OCI-LY7 (cell line): ENCODE data around the gene SLC4A4. TPM values are rescaled to one million over a fixed set of nuclear protein-coding genes. Genes with fewer than 3 reads are reported as not detected.

Experiments
- BruUV-seq: library from RNA; stranded (reverse); fragments of 400-500 nt; replicated peaks from 2 replicates; lab custom pipeline; 2021; lab: Mats Ljungman, UMichigan
- CTCF ChIA-PET: fragments of 300-600 bp; sonication (Branson Sonifier 250); formaldehyde crosslinking; loops from one replicate; lab custom pipeline; 2022; ENCODE audit warnings: antibody characterized with exemption; ENCODE audit not compliant: unreplicated experiment; lab: Charles Lee
- POLR2A ChIA-PET: fragments of 300-600 bp; sonication (Branson Sonifier 250); formaldehyde crosslinking; loops from one replicate; lab custom pipeline; 2022; ENCODE audit warnings: antibody characterized with exemption; lab: Charles Lee
- DNase-seq: peaks from one replicate; pipeline ENCODE4 v3.0.0-alpha.2; 2015; ENCODE audit warnings: low spot score
- H2AFZ ChIP-seq: fragments of 200-600 bp; sonication (generic), shearing (Covaris generic); 2 replicates; pipeline ENCODE4 v1.6.1; 2014; ENCODE audit warnings: mild to moderate bottlenecking, antibody characterized with exemption, low read length, moderate library complexity
- H3K27ac ChIP-seq: fragments of 200-600 bp; sonication (generic); 2 replicates; pipeline ENCODE4 v1.5.1; 2014; ENCODE audit warnings: mixed run types, low read depth, mild to moderate bottlenecking, moderate library complexity, low read length, inconsistent platforms; ENCODE audit not compliant: poor library complexity, severe bottlenecking
- H3K36me3 ChIP-seq: fragments of 200-600 bp; sonication (generic); 2 replicates; pipeline ENCODE4 v1.6.1; 2014; ENCODE audit warnings: mild to moderate bottlenecking, antibody characterized with exemption, low read length, moderate library complexity, mixed read lengths; ENCODE audit not compliant: insufficient read depth
- H3K4me1 ChIP-seq: fragments of 200-600 bp; sonication (generic); 2 replicates; pipeline ENCODE4 v1.5.1; 2014; ENCODE audit warnings: mild to moderate bottlenecking, low read length; ENCODE audit not compliant: insufficient read depth, poor library complexity, severe bottlenecking
- H3K4me2 ChIP-seq: fragments of 200-600 bp; sonication (generic); 2 replicates; pipeline ENCODE4 v1.6.1; 2014; ENCODE audit warnings: mild to moderate bottlenecking, low read length
- H3K4me3 ChIP-seq: fragments of 200-600 bp; sonication (generic); 2 replicates; pipeline ENCODE4 v1.5.1; 2014; ENCODE audit warnings: mild to moderate bottlenecking, low read depth, low read length; ENCODE audit not compliant: poor library complexity, severe bottlenecking
- H3K79me2 ChIP-seq: fragments of 200-600 bp; sonication (generic); 2 replicates; pipeline ENCODE4 v1.6.1; 2016; ENCODE audit warnings: low read depth, mild to moderate bottlenecking, low read length, moderate library complexity, mixed read lengths; ENCODE audit not compliant: insufficient read depth
- H3K9me2 ChIP-seq: fragments of 200-600 bp; sonication (generic); 2 replicates; pipeline ENCODE4 v1.6.1; 2016; ENCODE audit warnings: mild to moderate bottlenecking, low read length, mixed read lengths; ENCODE audit not compliant: insufficient read depth
- H3K9me3 ChIP-seq: fragments of 200-600 bp; sonication (generic); 2 replicates; pipeline ENCODE4 v1.6.1; 2014; ENCODE audit warnings: mild to moderate bottlenecking, mixed run types, low read length, mixed read lengths
- H4K20me1 ChIP-seq: fragments of 200-600 bp; sonication (generic); 2 replicates; pipeline ENCODE4 v1.6.1; 2014; ENCODE audit warnings: mild to moderate bottlenecking, antibody characterized with exemption, low read length, moderate library complexity, mixed read lengths; ENCODE audit not compliant: insufficient read depth
- EZH2phosphoT487 ChIP-seq: fragments of 200-600 bp; sonication (generic); IDR thresholded peaks from 2 replicates; pipeline ENCODE4 v1.6.1; 2018; ENCODE audit warnings: low read depth, borderline replicate concordance, mild to moderate bottlenecking, mixed run types, antibody characterized with exemption, low read length, moderate library complexity, mixed read lengths
- intact Hi-C: fragments of 100-400 bp; cut with micrococcal nuclease; formaldehyde crosslinking; loops from one replicate; pipeline ENCODE4 v1.10.0; 2022; ENCODE audit not compliant: unreplicated experiment
- total RNA-seq, 2 experiments: library from RNA; depleted of rRNA in 1 of 2; stranded (reverse); fragments of >200 nt in 1 of 2; shearing (Covaris generic) in 1 of 2; gene quantifications; 2 replicates each; pipeline ENCODE4 v1.2.3, GENCODE V29; 2014 to 2022
- TF ChIP-seq, protein P1 (sequence below): fragments of 200-600 bp; sonication (generic); conservative IDR thresholded peaks from 2 replicates; pipeline ENCODE4 v1.5.1; 2014; ENCODE audit warnings: mild to moderate bottlenecking, antibody characterized with exemption, low read length, moderate library complexity, mixed read lengths

SLC4A4 gene
- total RNA-seq, 2 experiments from 2014 or later: not detected

DNA sequence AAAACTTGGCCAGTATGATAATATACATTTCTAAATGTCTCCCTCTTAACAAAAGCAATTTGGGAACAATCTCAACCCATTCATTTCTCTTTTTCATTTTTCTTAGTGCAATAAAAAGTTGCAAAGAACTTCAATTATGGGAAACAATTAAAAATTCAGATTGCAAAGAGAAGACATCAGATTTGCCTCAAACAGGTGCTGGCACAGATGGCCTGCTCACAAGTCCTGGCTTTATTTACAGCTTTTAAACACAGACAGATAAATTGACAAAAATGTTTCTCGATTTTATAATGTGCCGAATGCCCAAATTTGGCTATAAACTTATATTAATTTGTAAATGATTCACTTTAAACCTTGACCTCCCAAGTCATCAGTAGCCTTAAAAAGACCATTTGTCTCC lies 28.7 kb downstream of the SLC4A4 start:
- ChIA-PET CTCF (no interaction called here), POLR2A (interaction anchor here (0.5 to 1.5 kb wide), 2 partner anchors 21 to 77 kb away, joined by 3 to 5 read pairs; no protein-coding TSS in a partner anchor)
- Histone ChIP-seq H3K36me3 (no peaks in the 10 kb centered on the region), H3K9me2 (no peaks in the 10 kb centered on the region), H4K20me1 (no peaks in the 10 kb centered on the region), H3K4me1 (no peaks in the 10 kb centered on the region), H2AFZ (no peak overlapping the region), H3K79me2 (no peaks in the 10 kb centered on the region), H3K4me3 (no peak overlapping the region), H3K27ac (no peak overlapping the region), H3K4me2 (no peak overlapping the region), H3K9me3 (no peaks in the 10 kb centered on the region)
- intact Hi-C loops: no loop called here
- no peak for DNase-seq
- TF ChIP-seq, protein P1, sequence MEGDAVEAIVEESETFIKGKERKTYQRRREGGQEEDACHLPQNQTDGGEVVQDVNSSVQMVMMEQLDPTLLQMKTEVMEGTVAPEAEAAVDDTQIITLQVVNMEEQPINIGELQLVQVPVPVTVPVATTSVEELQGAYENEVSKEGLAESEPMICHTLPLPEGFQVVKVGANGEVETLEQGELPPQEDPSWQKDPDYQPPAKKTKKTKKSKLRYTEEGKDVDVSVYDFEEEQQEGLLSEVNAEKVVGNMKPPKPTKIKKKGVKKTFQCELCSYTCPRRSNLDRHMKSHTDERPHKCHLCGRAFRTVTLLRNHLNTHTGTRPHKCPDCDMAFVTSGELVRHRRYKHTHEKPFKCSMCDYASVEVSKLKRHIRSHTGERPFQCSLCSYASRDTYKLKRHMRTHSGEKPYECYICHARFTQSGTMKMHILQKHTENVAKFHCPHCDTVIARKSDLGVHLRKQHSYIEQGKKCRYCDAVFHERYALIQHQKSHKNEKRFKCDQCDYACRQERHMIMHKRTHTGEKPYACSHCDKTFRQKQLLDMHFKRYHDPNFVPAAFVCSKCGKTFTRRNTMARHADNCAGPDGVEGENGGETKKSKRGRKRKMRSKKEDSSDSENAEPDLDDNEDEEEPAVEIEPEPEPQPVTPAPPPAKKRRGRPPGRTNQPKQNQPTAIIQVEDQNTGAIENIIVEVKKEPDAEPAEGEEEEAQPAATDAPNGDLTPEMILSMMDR: no peak
- TF ChIP-seq EZH2phosphoT487: no peak
- BruUV-seq: no TSS peak

DNA sequence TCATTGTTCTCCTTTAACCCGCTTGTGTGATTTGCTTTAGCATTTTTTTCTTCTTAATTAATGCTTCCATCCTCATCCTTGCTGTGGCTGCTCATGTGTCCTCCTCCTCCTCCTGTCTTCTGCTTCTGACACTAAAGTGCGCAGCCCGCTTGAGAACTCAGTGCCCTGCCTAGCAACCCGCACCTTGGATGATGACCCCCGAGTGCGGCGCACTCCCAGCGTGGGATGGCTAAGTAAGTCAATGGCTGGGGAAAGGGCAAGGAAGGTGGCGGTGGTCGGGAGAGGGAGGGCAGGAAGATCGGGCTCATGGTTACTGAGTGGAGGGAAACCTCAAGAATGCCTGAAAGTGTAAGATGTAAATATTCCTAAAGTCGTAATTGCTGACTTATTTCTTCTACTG lies 30.1 kb downstream of the SLC4A4 start:
- no TSS peak for BruUV-seq
- intact Hi-C loops: no loop called here
- POLR2A ChIA-PET: interaction anchor here (0.7 kb wide), 1 partner anchor 807 kb away, joined by 3 read pairs; no protein-coding TSS in a partner anchor

DNA sequence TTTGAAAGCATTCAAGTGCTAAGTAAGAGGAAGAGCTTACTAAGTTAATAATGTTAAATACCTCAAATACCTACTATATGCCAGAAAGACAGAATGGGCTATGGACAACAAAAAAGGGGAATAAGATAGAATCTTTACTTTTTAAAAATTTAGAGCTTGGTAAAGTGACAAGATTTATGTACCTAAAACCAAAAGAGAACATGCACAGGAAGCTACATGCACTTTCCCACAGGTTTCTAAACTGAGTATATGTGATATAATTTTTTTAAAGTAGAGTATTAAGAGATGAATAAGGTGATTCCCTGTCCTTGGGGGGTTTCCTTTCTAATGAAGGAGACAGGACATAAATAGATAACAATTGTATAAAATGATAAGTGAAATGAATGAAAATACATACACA lies 30.7 kb downstream of the SLC4A4 start:
- Histone ChIP-seq H3K9me3 (no peaks in the 10 kb centered on the region), H3K4me3 (no peak overlapping the region), H2AFZ (no peak overlapping the region), H3K36me3 (no peaks in the 10 kb centered on the region), H4K20me1 (no peaks in the 10 kb centered on the region), H3K4me2 (no peak overlapping the region), H3K9me2 (no peaks in the 10 kb centered on the region), H3K79me2 (no peaks in the 10 kb centered on the region), H3K4me1 (no peaks in the 10 kb centered on the region), H3K27ac (no peak overlapping the region)
- ChIA-PET CTCF (no interaction called here), POLR2A (interaction anchor here (0.6 to 0.7 kb wide), 2 partner anchors 525 to 808 kb away, joined by 3 to 6 read pairs; no protein-coding TSS in a partner anchor)
- intact Hi-C loops: no loop called here
- no peak for DNase-seq
- no peak for TF ChIP-seq EZH2phosphoT487
- TF ChIP-seq, protein P1: no peak
- no TSS peak for BruUV-seq

More for the DNA sequence above, 30.1 kb downstream of the SLC4A4 start:
- Histone ChIP-seq H3K79me2 (no peaks in the 10 kb centered on the region), H4K20me1 (no peaks in the 10 kb centered on the region), H3K9me3 (no peaks in the 10 kb centered on the region), H3K27ac (no peak overlapping the region), H2AFZ (no peak overlapping the region), H3K36me3 (no peaks in the 10 kb centered on the region), H3K4me2 (no peak overlapping the region), H3K9me2 (no peaks in the 10 kb centered on the region), H3K4me3 (no peak overlapping the region), H3K4me1 (no peaks in the 10 kb centered on the region)
- TF ChIP-seq, protein P1: no peak
- TF ChIP-seq EZH2phosphoT487: no peak
- no peak for DNase-seq
- CTCF ChIA-PET: no interaction called here
